Measurements from ENCODE around the gene SLC17A6. TPM values are rescaled to one million over a fixed set of nuclear protein-coding genes. Genes with fewer than 3 reads are reported as not detected.

The SLC17A6 gene
- not detected in 2 replicates for total RNA-seq

GRCh38 chr11:22337596-22338485, at the start of gene SLC17A6:
TSS of gene SLC17A6 (plus strand) at chr11:22338381. CDS start at chr11:22338534, 153 bp downstream.

Other genes starting within 250 kb of the SLC17A6 start
- gene ANO5, start 145.3 kb upstream of the SLC17A6 start, total RNA-seq, result not detected in 2 replicates